HG03108 (cell line): ENCODE measurements around the gene AQP10.
"Not testable (repeated sequence)": the region's sequence is repeated elsewhere in the genome, so short reads cannot be mapped to it uniquely, and the experiment has no call there.

Experiments
- ATAC-seq: cut with Tn5 transposase; IDR thresholded peaks from one replicate; pipeline ENCODE4 v1.9.1; 2021; ENCODE audit warnings: moderate library complexity; ENCODE audit not compliant: unreplicated experiment

Gene AQP10

DNA sequence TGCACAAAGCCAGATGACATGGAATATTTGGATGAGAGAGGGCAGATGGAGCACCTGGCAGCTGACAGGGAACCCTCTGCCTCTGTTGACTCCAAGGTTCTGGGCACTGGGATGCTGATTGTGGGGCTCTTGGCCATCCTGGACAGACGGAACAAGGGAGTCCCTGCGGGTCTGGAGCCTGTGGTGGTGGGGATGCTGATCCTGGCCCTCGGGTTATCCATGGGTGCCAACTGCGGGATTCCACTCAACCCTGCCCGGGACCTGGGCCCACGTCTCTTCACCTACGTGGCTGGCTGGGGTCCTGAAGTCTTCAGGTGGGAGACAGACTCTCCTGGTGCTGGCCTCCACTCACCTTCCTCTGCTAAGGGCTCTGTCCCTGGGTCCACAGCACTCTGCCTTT lies 2.6 kb downstream of the AQP10 start:
- no peak for ATAC-seq

DNA sequence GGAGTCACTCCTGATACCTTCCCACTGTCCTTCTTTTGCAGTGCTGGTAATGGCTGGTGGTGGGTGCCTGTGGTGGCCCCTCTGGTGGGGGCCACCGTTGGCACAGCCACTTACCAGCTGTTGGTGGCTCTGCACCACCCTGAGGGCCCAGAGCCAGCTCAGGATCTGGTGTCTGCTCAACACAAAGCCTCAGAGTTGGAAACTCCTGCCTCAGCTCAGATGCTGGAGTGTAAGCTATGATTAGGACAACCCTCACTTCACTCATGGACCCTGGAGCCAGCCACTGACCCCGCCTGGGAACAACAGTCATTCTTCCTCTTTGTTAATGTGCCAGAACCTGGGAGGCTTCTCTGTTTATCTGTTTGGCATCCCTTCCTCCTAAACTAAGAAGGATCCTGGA lies 3.3 kb downstream of the AQP10 start:
- ATAC-seq: no peak

DNA sequence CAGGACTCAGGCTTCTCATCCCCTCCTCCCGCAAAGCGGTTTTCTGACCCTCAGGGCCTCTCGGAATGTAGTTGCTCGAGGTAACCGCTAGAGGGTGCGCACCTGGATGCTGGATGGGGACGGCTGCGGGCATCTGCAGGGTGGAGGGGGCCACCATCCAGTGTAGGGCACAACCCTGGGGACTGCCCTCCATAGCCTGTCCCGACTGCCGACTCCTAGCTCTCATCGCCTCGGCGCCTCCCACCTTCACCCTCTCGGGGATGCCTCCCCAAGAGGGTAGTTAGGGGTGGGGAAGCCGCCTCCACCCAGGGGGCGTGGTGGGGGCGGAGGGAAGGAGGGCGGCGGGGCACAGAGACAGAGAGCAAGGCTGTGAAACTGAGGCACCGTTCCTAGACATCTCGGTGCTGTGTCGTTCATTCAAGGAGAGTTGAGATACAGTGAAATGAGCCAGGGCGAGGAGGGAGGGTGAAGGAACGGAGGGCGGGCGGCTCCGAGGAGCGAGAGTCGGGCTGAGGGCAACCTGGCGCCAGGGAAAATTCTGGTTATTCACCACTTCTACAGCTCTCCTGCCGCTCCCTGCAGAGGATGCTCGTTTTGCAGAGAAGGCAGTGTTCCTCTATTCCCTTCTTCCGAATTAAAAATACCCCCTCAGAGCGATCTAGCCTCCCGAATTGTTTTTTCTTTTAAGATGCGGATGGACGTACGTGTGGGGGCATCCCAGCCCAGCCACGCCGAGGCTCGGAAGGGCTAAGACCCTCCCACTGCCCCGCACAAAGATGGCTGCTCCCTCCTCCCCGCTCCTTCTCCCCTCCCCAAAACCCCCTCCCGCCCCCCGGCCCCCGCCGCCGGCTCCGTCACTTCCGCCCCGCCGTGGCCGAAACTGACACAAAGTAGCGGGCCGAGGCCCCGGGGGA lies 4.0 kb downstream of the AQP10 start, which contains the start of gene ATP8B2:
Gene ATP8B2, plus strand, starts transcription at position 857 of the 914 bp plus-strand sequence. CDS start 2,617 bp downstream, outside the sequence.
- peak; percentile 44 for ATAC-seq

DNA sequence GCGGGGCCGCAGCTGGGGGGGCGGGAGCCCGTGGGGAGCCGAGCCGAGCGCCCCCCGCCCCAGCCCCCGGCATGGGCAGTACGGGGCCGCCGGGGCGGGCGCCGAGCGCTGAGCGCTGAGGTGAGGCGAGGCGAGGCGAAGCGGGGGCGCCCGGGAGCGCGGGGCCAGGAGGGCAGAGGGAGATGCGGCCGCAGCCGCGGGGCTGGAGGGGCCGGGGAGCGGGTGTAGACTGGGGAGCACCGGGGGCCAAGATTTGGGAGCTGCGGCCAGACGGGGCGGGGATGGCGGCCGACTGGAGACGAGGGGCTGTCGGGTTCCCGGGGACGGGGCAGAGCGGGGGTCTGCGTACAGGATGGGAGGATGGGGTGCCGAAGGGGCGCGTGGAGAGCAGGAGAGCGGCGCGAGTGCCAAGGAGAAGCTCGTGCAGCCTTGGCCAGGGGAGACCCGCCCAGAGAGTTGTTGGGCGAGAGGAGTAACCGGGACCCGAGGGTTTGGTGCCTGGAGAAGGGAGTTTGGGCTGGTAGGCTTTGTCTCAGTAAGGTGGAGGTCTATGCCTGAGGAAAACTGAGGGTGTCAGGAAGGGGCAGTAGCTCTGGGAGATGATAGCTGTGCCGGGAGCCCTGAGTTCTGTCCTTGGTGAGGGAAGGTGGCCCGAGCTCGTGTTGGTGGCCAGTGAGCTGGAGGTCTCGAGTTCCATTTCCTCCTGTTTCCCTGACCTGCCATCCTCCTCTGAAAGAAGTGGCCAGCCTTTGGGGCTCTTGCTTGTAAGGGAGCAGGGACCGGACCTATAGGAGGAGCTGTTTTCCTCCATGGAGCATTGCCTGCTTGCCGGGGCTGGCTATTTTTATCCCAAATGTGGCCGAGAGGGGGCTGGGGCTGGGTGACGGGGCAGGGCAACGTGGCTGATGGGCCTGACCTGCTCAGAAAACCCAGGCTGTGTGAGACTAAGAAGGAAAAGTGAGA lies 5.0 kb downstream of the AQP10 start:
- ATAC-seq: no peak

DNA sequence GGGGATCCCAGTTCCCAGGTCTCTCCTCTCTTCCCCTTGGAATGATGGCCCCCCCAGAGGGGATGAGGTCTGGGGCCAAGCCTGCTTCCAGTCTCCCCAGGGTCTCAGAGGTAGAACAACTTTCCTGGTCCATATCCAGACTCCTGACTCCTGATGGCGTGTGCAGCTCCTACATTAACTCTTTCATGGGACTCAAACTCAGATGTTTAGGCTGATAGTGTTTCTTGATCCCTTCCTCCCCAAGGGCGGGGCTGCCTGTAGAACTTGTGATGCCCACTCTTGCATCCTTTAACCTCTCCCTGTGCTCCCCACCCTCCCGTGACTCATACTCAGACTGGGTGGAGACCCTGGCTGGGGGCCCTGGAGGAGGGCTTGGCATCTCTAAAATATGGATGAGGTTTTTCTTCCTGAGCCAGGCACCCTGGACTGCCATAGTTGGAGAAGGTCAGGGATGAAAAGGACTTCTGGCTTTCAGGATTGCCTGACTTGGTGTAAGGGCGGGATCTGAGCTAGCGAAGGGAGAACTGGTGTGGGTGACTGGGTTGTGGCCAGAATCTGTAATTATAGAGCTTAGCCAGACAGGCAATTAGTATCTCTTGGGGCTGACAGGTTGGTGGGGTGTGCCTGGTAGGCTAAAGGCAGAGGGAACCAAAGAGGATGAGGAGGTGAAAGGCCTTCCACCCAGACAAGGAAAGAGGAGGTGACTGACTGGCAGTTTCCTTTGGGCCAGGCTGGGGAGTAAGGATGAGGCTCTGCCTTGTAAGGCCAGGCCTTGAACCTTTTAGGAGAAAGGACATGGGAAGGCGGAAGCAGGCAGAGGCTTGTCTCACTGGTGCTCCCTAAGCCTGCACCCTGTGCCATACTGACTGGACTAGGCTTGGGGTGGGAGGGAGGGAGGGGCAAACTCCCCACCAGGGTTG lies 5.9 kb downstream of the AQP10 start:
- ATAC-seq: no peak

DNA sequence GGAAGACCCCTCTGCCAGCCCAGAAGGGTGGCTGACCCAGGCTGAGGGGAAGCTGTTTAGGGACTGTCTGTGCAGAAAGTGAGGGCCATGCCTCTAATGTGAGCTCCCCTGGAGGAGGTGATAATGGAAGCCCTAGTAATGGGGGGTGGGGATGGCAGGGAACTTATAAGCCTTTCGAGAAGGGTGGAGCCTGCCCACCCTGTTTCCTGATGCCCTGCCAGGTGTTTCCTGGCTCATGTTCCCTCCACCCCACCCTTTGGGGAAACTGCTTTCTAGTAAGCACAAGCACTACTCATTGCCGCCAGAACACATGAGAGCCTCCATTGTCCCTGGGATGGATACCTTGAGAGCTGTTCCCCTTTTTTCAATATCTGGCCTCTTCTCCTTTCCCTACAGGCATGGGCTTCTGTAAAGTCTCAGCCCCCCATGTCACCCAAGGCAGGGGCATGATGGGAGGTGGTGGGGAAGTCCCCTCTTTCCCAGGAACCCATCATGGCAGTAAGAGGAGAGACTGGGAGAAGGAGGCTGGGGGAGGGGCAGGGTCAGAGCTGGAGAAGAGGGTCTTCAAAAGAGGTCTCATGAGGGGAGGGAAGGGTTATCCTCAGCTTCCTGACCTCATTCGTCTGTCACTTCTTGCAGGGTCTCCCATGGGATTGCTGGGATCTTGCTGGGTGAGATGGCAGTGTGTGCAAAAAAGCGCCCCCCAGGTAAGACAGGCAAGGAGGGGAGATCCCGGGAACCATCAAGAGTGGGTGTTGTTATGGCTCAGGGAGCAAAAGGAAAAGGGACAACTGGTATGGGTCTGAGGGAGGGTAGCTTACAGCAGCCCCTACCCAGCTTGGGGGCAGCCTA lies 6.8 kb downstream of the AQP10 start:
- ATAC-seq: no peak

DNA sequence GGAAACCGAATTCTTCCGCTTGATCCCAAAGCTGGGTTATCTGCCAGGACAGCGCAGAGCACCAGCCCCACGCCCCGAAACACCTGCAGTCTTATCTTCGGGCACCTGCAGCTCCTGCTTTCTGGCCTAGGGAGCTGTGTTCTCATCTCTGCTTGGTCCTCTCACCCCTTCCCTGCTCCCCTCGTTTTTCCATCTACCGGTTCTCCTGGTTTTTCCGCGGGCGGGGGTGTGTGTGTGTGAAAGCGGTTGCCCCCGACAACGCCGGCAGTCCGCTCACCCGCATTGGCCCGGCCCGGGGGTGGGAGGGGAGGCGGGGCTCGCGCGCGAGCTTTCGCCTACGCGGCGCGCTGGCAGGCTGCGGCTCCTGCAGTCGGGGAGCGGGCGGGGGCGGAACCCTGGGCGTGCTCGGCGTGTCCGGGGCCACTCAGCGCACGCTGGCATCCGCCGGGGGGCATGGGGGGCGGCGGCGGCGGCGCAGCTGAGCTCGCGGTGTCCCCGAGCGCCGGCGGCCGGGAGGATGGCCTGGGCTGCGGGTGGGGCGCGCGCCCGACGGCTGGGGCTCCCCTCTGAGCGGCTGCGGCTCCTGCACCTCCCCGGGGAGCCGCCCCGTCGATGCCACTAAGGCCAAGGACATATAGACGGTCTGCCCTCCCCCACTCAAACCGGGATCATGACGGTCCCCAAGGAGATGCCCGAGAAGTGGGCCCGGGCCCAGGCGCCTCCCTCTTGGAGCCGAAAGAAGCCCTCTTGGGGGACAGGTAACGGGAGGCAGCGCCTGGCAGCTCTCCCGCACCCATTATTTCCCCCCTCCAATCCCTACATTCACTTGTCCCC lies 7.6 kb downstream of the AQP10 start:
- no peak for ATAC-seq

DNA sequence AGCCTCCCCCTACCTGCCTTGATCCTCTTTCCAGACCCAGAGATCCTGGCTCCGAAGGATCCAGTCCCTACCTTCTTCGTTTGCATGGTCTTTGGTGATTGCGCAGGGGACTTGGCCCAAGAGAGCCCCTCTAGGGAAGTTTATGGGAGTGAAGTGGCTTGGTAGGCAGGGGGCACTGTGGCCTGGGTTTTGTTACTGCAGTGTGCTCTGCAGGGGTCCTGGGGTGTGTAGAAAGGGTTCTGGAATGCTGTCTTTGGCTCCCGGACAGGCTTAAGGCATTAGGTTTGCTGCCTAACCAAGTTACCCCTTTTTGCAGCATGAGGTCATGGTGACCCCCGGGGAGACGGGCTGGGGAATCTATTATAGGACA lies 8.2 kb downstream of the AQP10 start:
- ATAC-seq: no peak

DNA sequence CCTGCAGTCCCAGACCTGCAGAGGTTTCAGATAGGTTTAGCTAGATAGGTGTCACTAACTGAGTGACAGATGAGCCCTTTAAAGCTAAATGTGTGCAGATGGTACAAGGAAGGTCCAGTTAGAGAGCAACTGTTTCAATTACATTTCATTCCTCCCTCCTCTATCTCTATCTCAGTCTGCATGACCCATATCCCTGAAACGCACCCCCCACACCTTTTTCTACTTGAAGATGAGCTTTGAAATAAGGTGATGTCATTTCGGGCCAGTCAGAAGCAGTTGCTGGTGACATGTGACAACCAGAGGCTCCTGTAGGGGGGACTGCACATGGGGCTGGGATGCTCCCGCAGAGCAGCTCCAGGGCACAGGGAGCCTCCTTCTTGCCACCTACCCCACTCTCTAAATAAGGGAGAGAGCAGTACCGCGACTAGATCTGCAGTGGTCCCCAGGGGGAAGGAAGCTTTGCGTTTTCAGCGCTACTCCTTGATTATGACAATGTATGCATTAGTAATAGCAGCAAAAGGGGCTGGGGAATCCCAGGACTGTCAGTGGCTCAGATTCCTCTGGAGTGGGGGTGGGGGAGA lies 8.7 kb downstream of the AQP10 start:
- ATAC-seq: no peak

DNA sequence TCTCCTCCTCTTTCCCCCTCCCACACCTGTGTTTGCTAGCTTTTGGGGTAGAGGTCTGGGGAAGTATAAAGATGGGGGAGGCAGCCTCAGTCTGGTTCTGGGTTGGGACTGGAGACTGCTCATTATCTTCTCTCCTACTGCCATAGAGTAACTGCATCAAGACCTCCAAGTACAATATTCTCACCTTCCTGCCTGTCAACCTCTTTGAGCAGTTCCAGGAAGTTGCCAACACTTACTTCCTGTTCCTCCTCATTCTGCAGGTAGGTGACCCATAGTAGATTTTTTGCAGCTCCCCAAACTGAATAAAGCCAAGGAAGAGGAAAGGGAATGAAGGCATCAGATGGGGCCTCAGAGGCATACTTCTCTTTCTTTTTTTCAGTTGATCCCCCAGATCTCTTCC lies 9.8 kb downstream of the AQP10 start:
- no peak for ATAC-seq

DNA sequence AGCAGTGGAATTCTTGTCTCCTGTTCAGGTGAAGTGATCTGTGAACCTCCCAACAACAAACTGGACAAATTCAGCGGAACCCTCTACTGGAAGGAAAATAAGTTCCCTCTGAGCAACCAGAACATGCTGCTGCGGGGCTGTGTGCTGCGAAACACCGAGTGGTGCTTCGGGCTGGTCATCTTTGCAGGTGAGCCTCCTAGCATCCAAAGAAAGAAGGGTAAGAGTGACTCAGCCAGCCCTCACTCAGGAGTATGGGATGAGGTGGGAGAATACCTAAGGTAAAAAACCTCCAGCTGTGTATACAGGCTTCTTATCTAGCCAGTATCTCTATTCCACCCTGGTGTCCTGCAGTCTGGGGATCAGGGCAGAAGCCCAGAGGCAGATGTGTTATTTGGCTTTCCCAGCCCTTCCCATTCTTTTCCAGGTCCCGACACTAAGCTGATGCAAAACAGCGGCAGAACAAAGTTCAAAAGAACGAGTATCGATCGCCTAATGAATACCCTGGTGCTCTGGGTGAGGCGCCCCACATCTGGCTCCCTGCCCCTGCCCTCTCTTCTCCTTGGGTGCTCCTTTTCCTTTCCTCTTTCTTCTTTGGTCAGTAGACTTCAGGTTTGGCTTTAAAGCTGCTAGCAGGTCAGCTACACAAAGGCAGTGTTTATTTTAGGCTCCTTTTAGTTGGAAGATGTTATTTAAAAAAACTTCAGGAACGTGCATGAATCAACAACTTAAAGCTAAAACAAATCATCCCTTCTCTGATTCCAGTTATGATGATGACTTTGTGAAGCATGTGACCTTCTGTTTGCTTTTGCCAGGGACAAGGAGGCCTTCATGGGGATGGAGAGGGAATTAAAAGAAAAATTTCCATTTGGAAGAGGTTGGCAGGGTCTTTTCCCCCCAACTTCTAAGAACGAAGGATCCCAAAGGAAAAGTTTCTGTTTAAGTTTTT lies 13.5 kb downstream of the AQP10 start:
- no peak for ATAC-seq

DNA sequence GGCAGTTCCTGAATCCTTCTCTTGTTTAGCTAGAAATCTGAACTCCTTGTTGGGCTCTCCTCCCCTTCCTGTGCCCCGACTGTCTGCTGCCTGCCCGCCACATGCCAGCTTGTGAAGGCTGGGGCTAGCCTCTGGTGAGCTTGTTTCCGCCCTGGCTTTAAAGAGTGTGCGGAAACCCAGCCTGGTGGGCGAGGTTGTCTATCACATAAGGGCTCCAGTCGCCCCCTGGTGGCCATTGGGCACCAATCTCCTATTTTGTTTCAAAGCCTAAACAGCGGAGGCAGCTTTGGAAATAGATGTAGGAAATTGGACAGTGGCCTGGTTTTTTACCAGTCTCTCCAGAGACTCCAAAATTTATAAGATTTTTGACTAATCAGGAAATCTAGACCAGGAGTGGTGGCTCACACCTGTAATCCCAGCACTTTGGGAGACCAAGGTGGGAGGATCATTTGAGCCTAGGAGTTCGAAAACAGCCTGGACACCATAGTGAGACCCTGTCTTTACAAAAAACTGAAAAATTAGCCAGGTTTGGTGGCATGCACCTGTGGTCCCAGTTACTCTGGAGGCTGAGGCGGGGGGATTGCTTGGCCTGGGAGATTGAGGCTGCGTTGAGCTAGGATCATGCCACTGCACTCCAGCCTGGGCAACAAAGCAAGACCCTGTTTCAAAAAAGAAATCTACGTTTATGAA lies 14.3 kb downstream of the AQP10 start:
- peak; percentile 64 for ATAC-seq

DNA sequence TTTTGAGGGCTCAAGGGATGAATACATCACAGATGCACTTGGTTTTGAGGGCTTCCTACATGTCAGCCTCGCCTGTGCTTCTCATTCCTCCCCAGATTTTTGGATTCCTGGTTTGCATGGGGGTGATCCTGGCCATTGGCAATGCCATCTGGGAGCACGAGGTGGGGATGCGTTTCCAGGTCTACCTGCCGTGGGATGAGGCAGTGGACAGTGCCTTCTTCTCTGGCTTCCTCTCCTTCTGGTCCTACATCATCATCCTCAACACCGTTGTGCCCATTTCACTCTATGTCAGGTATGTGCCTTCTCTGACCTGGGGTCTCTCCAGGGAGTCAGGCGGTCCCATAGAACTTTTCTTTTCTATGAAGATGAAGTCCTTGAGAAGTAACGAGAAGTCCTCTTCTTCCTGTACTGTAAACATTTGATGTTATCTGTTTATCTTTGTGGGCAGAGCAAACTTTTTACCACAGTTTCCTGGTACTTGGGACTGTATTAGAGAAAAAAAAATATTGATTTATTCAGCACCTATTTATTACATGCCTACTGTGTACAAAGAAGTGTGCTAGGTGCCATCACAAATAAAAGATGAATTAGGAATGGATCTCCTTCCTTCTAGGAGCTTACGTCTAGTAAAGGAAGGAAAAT lies 16.5 kb downstream of the AQP10 start:
- ATAC-seq: no peak

DNA sequence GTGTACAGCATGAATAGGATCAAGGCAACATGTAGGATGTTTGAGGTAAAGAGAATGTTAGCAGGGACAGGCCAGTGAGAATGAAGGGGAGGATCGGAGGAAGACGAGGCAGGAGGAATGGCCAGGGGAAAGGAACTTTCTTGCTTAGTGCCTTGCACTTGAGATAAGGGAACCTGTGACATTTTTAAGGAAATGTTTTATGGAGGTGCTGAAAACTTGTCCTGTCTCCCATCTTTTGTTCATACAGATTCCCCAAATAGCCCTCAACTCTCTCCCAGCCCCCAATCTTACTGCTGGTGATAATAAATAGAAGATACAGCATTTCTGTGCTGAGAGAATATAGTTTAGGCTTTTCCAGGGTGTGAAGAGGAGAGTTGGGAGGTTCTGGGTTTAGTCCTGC lies 18.0 kb downstream of the AQP10 start:
- no peak for ATAC-seq

DNA sequence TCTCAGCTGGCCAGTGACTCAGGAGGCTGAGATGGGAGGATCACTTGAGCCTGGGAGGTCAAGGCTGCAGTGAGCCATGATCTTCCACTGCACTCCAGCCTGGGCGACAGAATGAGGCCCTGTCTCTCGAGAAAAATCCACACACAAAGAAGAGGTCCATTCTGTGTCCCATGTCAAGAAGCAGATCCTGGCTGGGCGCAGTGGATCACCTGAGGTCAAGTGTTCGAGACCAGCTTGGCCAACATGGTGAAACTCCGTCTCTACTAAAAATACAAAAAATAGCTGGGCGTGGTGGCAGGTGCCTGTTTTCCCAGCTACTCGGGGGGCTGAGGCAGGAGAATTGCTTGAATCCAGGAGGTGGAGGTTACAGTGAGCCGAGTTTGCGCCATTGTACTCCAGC lies 20.5 kb downstream of the AQP10 start:
- ATAC-seq: not testable (repeated sequence)

DNA sequence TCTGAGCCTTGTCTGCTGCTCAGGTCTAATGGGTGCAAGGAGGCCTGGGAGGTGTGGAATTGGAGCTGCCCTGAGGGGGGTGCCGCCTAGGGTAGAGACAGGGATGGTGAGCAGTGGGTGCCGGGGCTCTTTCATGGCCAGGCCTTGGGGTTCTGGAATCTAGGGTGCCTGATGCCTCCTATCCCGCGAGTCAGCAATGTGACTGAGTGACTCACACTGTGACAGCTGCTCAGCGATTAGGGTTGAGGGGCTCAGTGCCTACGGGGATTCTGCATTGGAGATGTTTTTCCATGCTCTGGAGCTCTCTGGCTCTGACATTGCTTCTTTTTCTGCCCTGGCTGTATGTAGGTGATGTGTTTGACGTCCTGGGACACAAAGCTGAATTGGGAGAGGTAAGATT lies 21.2 kb downstream of the AQP10 start:
- ATAC-seq: no peak
